Muscle layer of duodenum (tissue), 2 donors: Measurements from ENCODE around the gene FBXO44.

Source experiments
- H3K27ac ChIP-seq: one replicate; pipeline ENCODE4 v1.7.0; 2013; ENCODE audit warnings: mild to moderate bottlenecking, low read length
- H3K27me3 ChIP-seq: one replicate; pipeline ENCODE4 v1.7.0; 2013; ENCODE audit warnings: low read depth, mild to moderate bottlenecking, control low read depth, low read length
- H3K36me3 ChIP-seq, 2 donors: one replicate each; pipeline ENCODE4 v1.7.0; 2013; ENCODE audit warnings: low read length in 2 of 2, control low read depth in 1 of 2, mild to moderate bottlenecking in 1 of 2; ENCODE audit not compliant: insufficient read depth in 2 of 2, control insufficient read depth in 1 of 2
- H3K4me1 ChIP-seq, 2 donors: one replicate each; pipeline ENCODE4 v1.7.0; 2013; ENCODE audit warnings: low read length in 2 of 2, mild to moderate bottlenecking in 2 of 2, control low read depth in 1 of 2, moderate library complexity in 1 of 2; ENCODE audit not compliant: insufficient read depth in 2 of 2, control insufficient read depth in 1 of 2
- H3K4me3 ChIP-seq, 2 donors: one replicate each; pipeline ENCODE4 v1.7.0; 2013; ENCODE audit warnings: low read length in 2 of 2, low read depth in 1 of 2, mild to moderate bottlenecking in 1 of 2
- H3K9me3 ChIP-seq, 2 donors: one replicate each; pipeline ENCODE4 v1.7.0; 2013; ENCODE audit warnings: low read length in 2 of 2, control low read depth in 1 of 2, mild to moderate bottlenecking in 1 of 2; ENCODE audit not compliant: control insufficient read depth in 1 of 2
- donor health status: healthy.

FBXO44 gene

GRCh38 chr1:11620405-11620804 is 34.3 kb upstream of the FBXO44 start:
- H3K27ac ChIP-seq, result no peak overlapping the region
- no peaks in the 10 kb centered on the region for H3K4me1 ChIP-seq
- H3K27me3 ChIP-seq, result peaks cover 3% of the 10 kb centered on the region
- no peaks in the 10 kb centered on the region for H3K36me3 ChIP-seq
- no peaks in the 10 kb centered on the region for H3K9me3 ChIP-seq
- H3K4me3 ChIP-seq, result no peak overlapping the region

DNA sequence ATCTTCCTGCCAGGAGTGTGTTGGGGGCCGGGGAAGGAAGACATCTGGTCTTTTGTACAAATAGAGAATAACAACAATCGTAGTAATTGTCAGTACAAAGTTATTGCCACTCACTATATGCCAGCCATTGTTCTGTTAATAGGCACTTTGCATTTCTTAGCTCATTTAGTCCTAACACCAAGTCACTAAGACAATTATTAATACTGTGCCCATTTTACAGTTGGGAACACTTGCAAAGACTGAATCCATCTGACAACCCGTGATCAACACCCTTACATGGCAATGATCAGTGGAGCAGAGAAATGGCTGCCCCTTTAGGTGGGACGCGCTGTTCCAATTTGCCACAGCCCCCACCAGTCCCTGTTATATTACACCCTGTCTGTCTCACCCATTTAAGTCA is 33.8 kb upstream of the FBXO44 start:
- H3K4me1 ChIP-seq, result no peaks in the 10 kb centered on the region
- no peak overlapping the region for H3K27ac ChIP-seq
- H3K36me3 ChIP-seq, result no peaks in the 10 kb centered on the region
- no peaks in the 10 kb centered on the region for H3K9me3 ChIP-seq
- no peak overlapping the region for H3K4me3 ChIP-seq
- peaks cover 3% of the 10 kb centered on the region for H3K27me3 ChIP-seq

GRCh38 chr1:11622398-11622797 is 32.3 kb upstream of the FBXO44 start:
- H3K4me3 ChIP-seq, result no peak overlapping the region
- H3K4me1 ChIP-seq, result no peaks in the 10 kb centered on the region
- H3K27me3 ChIP-seq, result peaks cover 3% of the 10 kb centered on the region
- no peak overlapping the region for H3K27ac ChIP-seq
- H3K36me3 ChIP-seq, result no peaks in the 10 kb centered on the region
- H3K9me3 ChIP-seq, result no peaks in the 10 kb centered on the region

DNA sequence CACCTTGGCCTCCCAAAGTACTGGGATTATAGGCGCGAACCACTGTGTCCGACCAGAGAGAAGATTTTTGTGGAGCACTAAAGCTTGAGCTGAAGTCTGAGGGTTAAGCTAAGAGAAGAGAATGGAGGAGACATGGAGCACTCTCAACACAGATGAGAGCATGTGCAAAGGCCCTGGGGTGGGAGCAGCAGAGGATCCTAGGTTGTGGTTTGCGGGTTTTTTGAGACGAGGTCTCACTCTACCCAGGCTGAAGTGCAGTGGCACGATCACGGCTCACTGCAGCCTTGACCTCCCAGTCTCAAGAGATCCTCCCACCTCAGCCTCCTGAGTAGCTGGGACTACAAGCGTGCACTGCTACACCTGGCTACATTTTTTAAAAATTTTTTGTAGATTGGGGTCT is 31.0 kb upstream of the FBXO44 start:
- H3K27ac ChIP-seq, result no peak overlapping the region
- H3K4me1 ChIP-seq, result no peaks in the 10 kb centered on the region
- no peaks in the 10 kb centered on the region for H3K36me3 ChIP-seq
- H3K9me3 ChIP-seq, result no peaks in the 10 kb centered on the region
- H3K27me3 ChIP-seq, result peaks cover 3% of the 10 kb centered on the region
- no peak overlapping the region for H3K4me3 ChIP-seq

DNA sequence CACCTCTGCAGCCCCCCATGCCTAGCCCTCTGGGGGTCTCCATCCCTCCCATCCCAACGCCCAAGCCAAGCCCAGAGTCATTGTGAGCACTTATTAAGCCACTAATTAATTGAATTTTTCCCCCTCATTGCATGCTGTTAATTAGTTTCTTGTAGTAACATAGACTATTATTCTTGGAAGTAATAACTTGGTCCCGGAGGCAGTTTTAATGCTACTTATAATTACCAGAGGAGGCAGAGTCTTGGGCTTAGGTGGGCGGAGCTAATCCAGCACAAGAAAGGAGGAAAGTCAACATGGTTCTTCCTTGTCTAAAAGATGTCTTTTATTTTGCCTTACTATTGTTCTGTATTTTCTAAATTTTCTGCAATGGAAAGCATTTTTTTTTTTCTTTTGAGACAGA is 28.1 kb upstream of the FBXO44 start:
- H3K27ac ChIP-seq, result no peak overlapping the region
- no peaks in the 10 kb centered on the region for H3K36me3 ChIP-seq
- no peaks in the 10 kb centered on the region for H3K9me3 ChIP-seq
- H3K4me1 ChIP-seq, result no peaks in the 10 kb centered on the region
- no peak overlapping the region for H3K4me3 ChIP-seq
- no peaks in the 10 kb centered on the region for H3K27me3 ChIP-seq

DNA sequence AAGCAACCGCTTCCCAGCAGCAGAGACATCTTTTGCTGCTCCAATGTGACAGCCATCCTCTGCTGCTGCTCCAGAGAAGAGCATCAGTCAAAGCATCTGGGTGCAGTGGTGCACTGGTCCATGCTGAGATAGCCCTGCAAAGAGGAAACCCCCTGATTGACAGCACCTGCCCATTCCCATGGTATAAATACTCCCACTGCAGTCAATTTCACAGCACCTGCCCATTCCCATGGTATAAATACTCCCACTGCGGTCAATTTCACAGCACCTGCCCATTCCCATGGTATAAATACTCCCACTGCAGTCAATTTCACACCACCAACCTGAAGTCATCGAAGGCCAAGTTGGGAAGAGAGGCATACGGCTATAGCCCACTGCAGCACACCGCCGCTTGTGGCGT is 25.9 kb upstream of the FBXO44 start:
- Histone ChIP-seq H3K4me1 (no peaks in the 10 kb centered on the region), H3K36me3 (no peaks in the 10 kb centered on the region), H3K27me3 (no peaks in the 10 kb centered on the region), H3K9me3 (no peaks in the 10 kb centered on the region), H3K4me3 (no peak overlapping the region), H3K27ac (no peak overlapping the region)

GRCh38 chr1:11629184-11630016 is 25.3 kb upstream of the FBXO44 start:
- Histone ChIP-seq H3K9me3 (no peaks in the 10 kb centered on the region), H3K4me3 (no peak overlapping the region), H3K27ac (no peak overlapping the region), H3K36me3 (no peaks in the 10 kb centered on the region), H3K4me1 (no peaks in the 10 kb centered on the region), H3K27me3 (no peaks in the 10 kb centered on the region)

DNA sequence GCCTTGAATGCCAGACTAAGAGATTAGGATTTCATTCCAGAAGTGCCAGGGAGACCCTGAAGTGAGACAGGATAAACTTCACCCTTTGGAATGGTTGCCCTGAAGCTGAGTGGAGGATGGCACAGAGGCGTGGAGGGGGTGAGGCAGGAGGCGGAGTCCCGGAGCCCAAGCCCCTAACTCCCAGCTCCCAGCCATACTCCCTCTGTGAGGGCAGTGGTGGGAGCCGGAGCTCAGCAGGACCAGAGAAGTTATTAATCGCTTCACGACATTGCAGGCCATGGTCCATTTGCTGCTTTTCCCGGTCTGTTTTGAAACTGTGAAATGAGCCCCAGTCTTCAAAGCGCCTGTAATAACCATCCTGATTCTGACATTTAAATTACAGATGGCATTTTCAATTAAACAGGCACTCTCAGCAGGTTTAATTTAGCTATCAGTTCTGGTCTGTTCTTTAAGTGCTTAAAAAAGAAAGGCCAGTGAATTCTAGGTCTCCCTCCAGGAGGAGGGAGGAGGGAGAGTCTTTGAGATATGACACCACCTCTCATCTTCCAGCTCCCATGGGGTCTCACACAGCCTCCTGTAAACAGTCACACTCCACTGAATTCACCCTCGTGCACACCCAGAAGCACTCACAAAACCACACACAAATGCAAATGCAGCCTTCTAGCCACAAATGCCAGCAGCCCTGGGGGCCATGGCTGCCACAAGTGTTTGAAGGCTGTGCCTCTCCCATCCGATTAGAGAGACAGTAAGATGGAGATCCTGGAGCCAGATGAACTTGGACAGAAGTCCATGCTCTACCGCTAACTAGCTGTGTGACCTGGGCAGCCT is 20.1 kb upstream of the FBXO44 start:
- Histone ChIP-seq H3K4me3 (no peak overlapping the region), H3K27me3 (no peaks in the 10 kb centered on the region), H3K4me1 (no peaks in the 10 kb centered on the region)

DNA sequence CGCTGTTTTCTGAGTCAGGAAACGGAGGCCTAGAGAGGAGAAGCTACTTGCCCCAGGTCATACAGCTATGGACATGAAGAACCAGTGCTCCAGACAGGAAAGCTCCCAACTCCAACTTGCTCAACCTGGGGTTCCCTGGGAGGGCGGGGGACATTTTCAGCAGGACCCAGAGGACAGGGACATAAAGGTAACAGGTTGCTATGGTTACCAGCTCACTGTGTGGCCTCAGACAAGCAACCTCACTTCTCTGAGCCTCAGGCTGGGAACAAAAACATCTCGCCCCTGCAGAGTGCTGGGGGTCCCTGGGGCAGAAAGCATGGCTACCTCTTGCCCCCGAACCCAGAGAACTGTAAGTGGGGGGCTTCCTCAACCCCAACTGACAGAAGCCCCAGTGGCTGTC is 16.6 kb upstream of the FBXO44 start:
- Histone ChIP-seq H3K27me3 (no peaks in the 10 kb centered on the region), H3K36me3 (no peaks in the 10 kb centered on the region), H3K27ac (no peak overlapping the region), H3K9me3 (no peaks in the 10 kb centered on the region), H3K4me1 (no peaks in the 10 kb centered on the region), H3K4me3 (no peak overlapping the region)

More for the DNA sequence above, 20.1 kb upstream of the FBXO44 start:
- H3K27ac ChIP-seq, result no peak overlapping the region
- H3K36me3 ChIP-seq, result no peaks in the 10 kb centered on the region
- no peaks in the 10 kb centered on the region for H3K9me3 ChIP-seq

DNA sequence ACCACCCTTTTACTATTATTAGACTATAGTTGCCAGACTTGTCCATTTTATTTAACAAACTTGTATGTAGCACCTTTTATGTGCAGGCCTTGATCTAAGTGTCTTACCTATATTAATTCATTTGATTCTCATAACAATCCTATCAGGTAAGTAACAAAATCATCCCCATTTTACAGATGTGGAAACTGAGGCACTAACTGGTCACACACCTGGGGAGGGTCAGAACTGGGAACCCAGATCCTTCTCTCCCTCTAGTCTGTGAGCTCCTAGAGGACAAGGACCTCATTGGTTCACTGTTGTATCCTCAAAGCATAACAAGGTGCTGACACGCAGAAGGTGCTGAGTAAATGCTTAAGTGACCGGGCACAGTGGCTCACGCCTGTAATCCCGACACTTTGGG is 15.3 kb upstream of the FBXO44 start:
- H3K36me3 ChIP-seq, result no peaks in the 10 kb centered on the region
- no peaks in the 10 kb centered on the region for H3K27me3 ChIP-seq
- no peak overlapping the region for H3K27ac ChIP-seq
- no peak overlapping the region for H3K4me3 ChIP-seq
- no peaks in the 10 kb centered on the region for H3K9me3 ChIP-seq
- H3K4me1 ChIP-seq, result no peaks in the 10 kb centered on the region

DNA sequence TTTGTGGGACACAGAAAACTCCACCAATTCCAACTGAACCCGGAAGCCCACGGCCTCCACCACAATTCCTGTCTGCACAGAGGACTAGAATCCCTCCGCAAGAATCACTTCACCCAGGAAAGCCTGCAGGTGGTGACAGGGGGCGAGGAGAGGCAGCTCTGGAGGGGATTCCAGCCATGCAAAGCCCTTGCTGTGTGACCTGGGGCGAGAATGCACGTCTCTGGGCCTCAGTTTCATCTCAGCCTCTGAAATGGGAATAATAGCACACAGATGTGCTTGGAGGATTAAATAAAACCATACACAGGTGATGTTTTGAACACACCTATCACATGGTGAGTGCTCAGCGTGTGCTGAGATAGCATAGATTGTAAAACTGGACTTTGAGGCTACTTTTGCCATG is 14.6 kb upstream of the FBXO44 start:
- Histone ChIP-seq H3K27ac (no peak overlapping the region), H3K4me3 (no peak overlapping the region), H3K27me3 (no peaks in the 10 kb centered on the region), H3K36me3 (no peaks in the 10 kb centered on the region), H3K9me3 (no peaks in the 10 kb centered on the region), H3K4me1 (no peaks in the 10 kb centered on the region)
